ENCODE data around the gene SCN3A. TPM values are rescaled to one million over a fixed set of nuclear protein-coding genes. Genes with fewer than 3 reads are reported as not detected.

Gene SCN3A
- total and polyA plus RNA-seq, 4 donors: 0.06 to 2.3 (median 0.43) TPM

- TF ChIP-seq CTCF (IDR thresholded peaks at IDR 0.05; ENCODE audit: control extremely low read depth, extremely low read depth): no peak
- Histone ChIP-seq H3K27me3 (ENCODE audit: control insufficient read depth in 3 of 3, insufficient read depth in 3 of 3, low read length in 2 of 3) (no peaks in the 10 kb centered on the region), H3K9me3 (ENCODE audit: control insufficient read depth in 4 of 4, insufficient read depth in 3 of 4, low read length in 3 of 4) (peaks cover 0 to 12% (median 5%) of the 10 kb centered on the region in 4 donors), H3K36me3 (ENCODE audit: control insufficient read depth in 4 of 4, insufficient read depth in 4 of 4, low read length in 4 of 4) (no peaks in the 10 kb centered on the region), H3K9ac (ENCODE audit: insufficient read depth in 1 of 2, low read length in 2 of 2) (no peak overlapping the region), H3K4me1 (ENCODE audit: control insufficient read depth in 5 of 5, insufficient read depth in 5 of 5, low read length in 5 of 5) (no peaks in the 10 kb centered on the region), H3K4me3 (no peak overlapping the region), H3K27ac (ENCODE audit: low read depth in 1 of 2, low read length in 1 of 2) (no peak overlapping the region)
- ATAC-seq (ENCODE audit: insufficient read depth, low FRiP score) (no peak), DNase-seq (no peak)
- WGBS, 2 donors: 74 to 79% methylated on average over 4 of the region's 4 CpGs
Observed at GRCh38 chr2:165079432-165079831, 124.4 kb downstream of the SCN3A start.

- no peak for DNase-seq
- Histone ChIP-seq H3K36me3 (ENCODE audit: control insufficient read depth in 4 of 4, insufficient read depth in 4 of 4, low read length in 4 of 4) (no peaks in the 10 kb centered on the region), H3K9me3 (ENCODE audit: control insufficient read depth in 4 of 4, insufficient read depth in 3 of 4, low read length in 3 of 4) (peaks cover 0 to 16% (median 5%) of the 10 kb centered on the region in 4 donors), H3K27me3 (ENCODE audit: control insufficient read depth in 3 of 3, insufficient read depth in 3 of 3, low read length in 2 of 3) (no peaks in the 10 kb centered on the region), H3K4me3 (no peak overlapping the region), H3K4me1 (ENCODE audit: control insufficient read depth in 5 of 5, insufficient read depth in 5 of 5, low read length in 5 of 5) (no peaks in the 10 kb centered on the region), H3K27ac (ENCODE audit: low read depth in 1 of 2, low read length in 1 of 2) (no peak overlapping the region), H3K9ac (ENCODE audit: insufficient read depth in 1 of 2, low read length in 2 of 2) (no peak overlapping the region)
- no peak for TF ChIP-seq CTCF (IDR thresholded peaks at IDR 0.05; ENCODE audit: control extremely low read depth, extremely low read depth)
- no peak for ATAC-seq (ENCODE audit: insufficient read depth, low FRiP score)
Observed at GRCh38 chr2:165078913-165079312, 124.9 kb downstream of the SCN3A start.

- Histone ChIP-seq H3K36me3 (ENCODE audit: control insufficient read depth in 4 of 4, insufficient read depth in 4 of 4, low read length in 4 of 4) (no peaks in the 10 kb centered on the region), H3K27ac (ENCODE audit: low read depth in 1 of 2, low read length in 1 of 2) (no peak overlapping the region), H3K27me3 (ENCODE audit: control insufficient read depth in 3 of 3, insufficient read depth in 3 of 3, low read length in 2 of 3) (no peaks in the 10 kb centered on the region), H3K9ac (ENCODE audit: insufficient read depth in 1 of 2, low read length in 2 of 2) (no peak overlapping the region), H3K9me3 (ENCODE audit: control insufficient read depth in 4 of 4, insufficient read depth in 3 of 4, low read length in 3 of 4) (peaks cover 0 to 16% (median 3%) of the 10 kb centered on the region in 4 donors), H3K4me1 (ENCODE audit: control insufficient read depth in 5 of 5, insufficient read depth in 5 of 5, low read length in 5 of 5) (no peaks in the 10 kb centered on the region), H3K4me3 (no peak overlapping the region)
- no peak for TF ChIP-seq CTCF (IDR thresholded peaks at IDR 0.05; ENCODE audit: control extremely low read depth, extremely low read depth)
- ATAC-seq (ENCODE audit: insufficient read depth, low FRiP score) (no peak), DNase-seq (no peak)
Observed at GRCh38 chr2:165074884-165075283, 129.0 kb downstream of the SCN3A start.

- H3K36me3 ChIP-seq (ENCODE audit: control insufficient read depth in 4 of 4, insufficient read depth in 4 of 4, low read length in 4 of 4): no peaks in the 10 kb centered on the region
- H3K9ac ChIP-seq (ENCODE audit: insufficient read depth in 1 of 2, low read length in 2 of 2): no peak overlapping the region
- H3K27ac ChIP-seq (ENCODE audit: low read depth in 1 of 2, low read length in 1 of 2): no peak overlapping the region
- ATAC-seq (ENCODE audit: insufficient read depth, low FRiP score) (no peak), DNase-seq (no peak)
- H3K4me1 ChIP-seq (ENCODE audit: control insufficient read depth in 5 of 5, insufficient read depth in 5 of 5, low read length in 5 of 5): no peaks in the 10 kb centered on the region
- no peak for TF ChIP-seq CTCF (IDR thresholded peaks at IDR 0.05; ENCODE audit: control extremely low read depth, extremely low read depth)
- H3K4me3 ChIP-seq: no peak overlapping the region
- H3K9me3 ChIP-seq (ENCODE audit: control insufficient read depth in 4 of 4, insufficient read depth in 3 of 4, low read length in 3 of 4): peaks cover 0 to 16% (median 3%) of the 10 kb centered on the region in 4 donors
- H3K27me3 ChIP-seq (ENCODE audit: control insufficient read depth in 3 of 3, insufficient read depth in 3 of 3, low read length in 2 of 3): no peaks in the 10 kb centered on the region
- WGBS, 2 donors: 83 to 87% methylated on average over 3 of the region's 3 CpGs
Observed at GRCh38 chr2:165074323-165074722, 129.5 kb downstream of the SCN3A start.

Measured in lung (tissue), 12 donors.